PC-9 (cell line): ENCODE data around the gene SESN1. TPM values are rescaled to one million over a fixed set of nuclear protein-coding genes. Genes with fewer than 3 reads are reported as not detected.
"Not testable (repeated sequence)": the region's sequence is repeated elsewhere in the genome, so short reads cannot be mapped to it uniquely, and the experiment has no call there.

Experiments
- BruUV-seq: library from RNA; stranded (reverse); fragments of 400-500 nt; replicated peaks from 2 replicates; lab custom pipeline; 2021; lab: Mats Ljungman, UMichigan
- CTCF ChIA-PET: fragments of 300-600 bp; sonication (Branson Sonifier 250); formaldehyde crosslinking; loops from one replicate; lab custom pipeline; 2022; ENCODE audit warnings: antibody characterized with exemption; lab: Charles Lee
- POLR2A ChIA-PET: fragments of 300-600 bp; sonication (Branson Sonifier 250); formaldehyde crosslinking; loops from one replicate; lab custom pipeline; 2022; ENCODE audit warnings: antibody characterized with exemption; ENCODE audit not compliant: unreplicated experiment; lab: Charles Lee
- DNase-seq, 2 experiments: peaks; one replicate each; pipeline versions ENCODE4 v3.0.0 to v3.0.0-alpha.2; 2015 to 2022; ENCODE audit warnings: mixed read lengths in 1 of 2
- H2AFZ ChIP-seq: fragments of 200-600 bp; sonication (generic); 2 replicates; pipeline ENCODE4 v1.8.1; 2017; ENCODE audit warnings: antibody characterized with exemption
- H3F3A ChIP-seq: fragments of 200-600 bp; sonication (generic); 2 replicates; pipeline ENCODE4 v1.8.1; 2017; ENCODE audit warnings: antibody characterized with exemption, mild to moderate bottlenecking, low read depth; ENCODE audit not compliant: insufficient read depth
- H3K27ac ChIP-seq: fragments of 200-600 bp; sonication (generic); 2 replicates; pipeline ENCODE4 v1.6.1; 2016; ENCODE audit warnings: mixed run types
- H3K27me3 ChIP-seq: fragments of 200-600 bp; sonication (generic); 2 replicates; pipeline ENCODE4 v1.6.1; 2016; ENCODE audit warnings: low read depth, mixed run types; ENCODE audit not compliant: insufficient read depth
- H3K36me3 ChIP-seq: fragments of 200-600 bp; sonication (generic); 2 replicates; pipeline ENCODE4 v1.6.1; 2016; ENCODE audit warnings: low read depth, mixed run types
- H3K4me1 ChIP-seq: fragments of 200-600 bp; sonication (generic); replicated peaks from 2 replicates; pipeline ENCODE4 v1.6.1; 2016; ENCODE audit warnings: mixed run types; ENCODE audit not compliant: insufficient read depth
- H3K4me2 ChIP-seq: fragments of 200-600 bp; sonication (generic); 2 replicates; pipeline ENCODE4 v1.6.1; 2017; ENCODE audit warnings: mixed run types
- H3K4me3 ChIP-seq: fragments of 200-600 bp; sonication (generic); 2 replicates; pipeline ENCODE4 v1.6.1; 2016; ENCODE audit warnings: mixed run types
- H3K79me2 ChIP-seq: fragments of 200-600 bp; sonication (generic); 2 replicates; pipeline ENCODE4 v1.6.1; 2017; ENCODE audit warnings: low read depth, mixed run types
- H3K9me2 ChIP-seq: fragments of 200-600 bp; sonication (generic); 2 replicates; pipeline ENCODE4 v1.8.1; 2017; ENCODE audit warnings: mild to moderate bottlenecking; ENCODE audit not compliant: insufficient read depth
- H3K9me3 ChIP-seq: fragments of 200-600 bp; sonication (generic); 2 replicates; pipeline ENCODE4 v1.8.1; 2016; ENCODE audit warnings: low read depth; ENCODE audit not compliant: insufficient read depth
- H4K20me1 ChIP-seq: fragments of 200-600 bp; sonication (generic); 2 replicates; pipeline ENCODE4 v1.8.1; 2017; ENCODE audit not compliant: insufficient read depth
- EZH2 ChIP-seq: fragments of 200-600 bp; sonication (generic); IDR thresholded peaks from 2 replicates; pipeline ENCODE4 v1.8.0; 2017; ENCODE audit warnings: antibody characterized with exemption, low read depth
- intact Hi-C: fragments of 100-400 bp; cut with micrococcal nuclease; formaldehyde crosslinking; loops from one replicate; pipeline ENCODE4 v1.10.0; 2022; ENCODE audit not compliant: unreplicated experiment
- total RNA-seq: library from RNA; stranded (reverse); gene quantifications from 2 replicates; pipeline ENCODE4 v1.2.3, GENCODE V29; 2021
- TF ChIP-seq, protein P1 (sequence below): fragments of 200-600 bp; sonication (generic); conservative IDR thresholded peaks from 2 replicates; pipeline ENCODE4 v1.6.1; 2017; ENCODE audit warnings: mixed run types, antibody characterized with exemption, mild to moderate bottlenecking, moderate library complexity

Gene SESN1
- total RNA-seq, 1 experiment from 2014 or later: 6.5 TPM

DNA sequence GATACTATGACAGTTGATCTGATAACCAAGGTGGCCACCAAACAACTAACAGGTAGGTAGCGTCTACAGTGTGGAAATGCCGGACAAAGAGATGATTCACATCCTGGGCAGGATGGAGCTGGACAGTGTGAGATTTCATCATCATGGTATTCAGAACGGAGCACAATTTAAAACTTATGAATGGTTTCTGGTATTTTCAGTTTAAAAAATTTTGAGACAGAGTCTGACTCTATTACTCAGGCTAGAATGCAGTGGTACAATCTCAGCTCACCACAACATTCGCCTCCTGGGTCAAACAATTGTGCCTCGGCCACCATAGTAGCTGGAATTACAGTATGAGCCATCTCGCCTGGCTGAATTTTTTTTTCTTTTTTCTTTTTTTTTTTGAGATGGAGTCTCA lies 44.5 kb upstream of the SESN1 start:
- no peaks in the 10 kb centered on the region for H3K27me3 ChIP-seq
- DNase-seq: peak; percentile 39 to 54
- no peak overlapping the region for H3K4me3 ChIP-seq
- no TSS peak for BruUV-seq
- H4K20me1 ChIP-seq: no peaks in the 10 kb centered on the region
- POLR2A ChIA-PET: no interaction called here
- no peaks in the 10 kb centered on the region; the same call in 1 of the 2 replicates for H3K9me3 ChIP-seq
- H3K27ac ChIP-seq: peak overlapping the region; percentile 73
- peaks cover 21% of the 10 kb centered on the region; the same call in 1 of the 2 replicates for H3F3A ChIP-seq
- H3K36me3 ChIP-seq: no peaks in the 10 kb centered on the region; the same call in 1 of the 2 replicates
- TF ChIP-seq, protein P1, sequence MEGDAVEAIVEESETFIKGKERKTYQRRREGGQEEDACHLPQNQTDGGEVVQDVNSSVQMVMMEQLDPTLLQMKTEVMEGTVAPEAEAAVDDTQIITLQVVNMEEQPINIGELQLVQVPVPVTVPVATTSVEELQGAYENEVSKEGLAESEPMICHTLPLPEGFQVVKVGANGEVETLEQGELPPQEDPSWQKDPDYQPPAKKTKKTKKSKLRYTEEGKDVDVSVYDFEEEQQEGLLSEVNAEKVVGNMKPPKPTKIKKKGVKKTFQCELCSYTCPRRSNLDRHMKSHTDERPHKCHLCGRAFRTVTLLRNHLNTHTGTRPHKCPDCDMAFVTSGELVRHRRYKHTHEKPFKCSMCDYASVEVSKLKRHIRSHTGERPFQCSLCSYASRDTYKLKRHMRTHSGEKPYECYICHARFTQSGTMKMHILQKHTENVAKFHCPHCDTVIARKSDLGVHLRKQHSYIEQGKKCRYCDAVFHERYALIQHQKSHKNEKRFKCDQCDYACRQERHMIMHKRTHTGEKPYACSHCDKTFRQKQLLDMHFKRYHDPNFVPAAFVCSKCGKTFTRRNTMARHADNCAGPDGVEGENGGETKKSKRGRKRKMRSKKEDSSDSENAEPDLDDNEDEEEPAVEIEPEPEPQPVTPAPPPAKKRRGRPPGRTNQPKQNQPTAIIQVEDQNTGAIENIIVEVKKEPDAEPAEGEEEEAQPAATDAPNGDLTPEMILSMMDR: no peak
- TF ChIP-seq EZH2: no peak
- H3K4me2 ChIP-seq: peak overlapping the region; percentile 12
- peaks cover 14% of the 10 kb centered on the region for H3K4me1 ChIP-seq
- H2AFZ ChIP-seq: peak overlapping the region; percentile 57
- H3K9me2 ChIP-seq: no peaks in the 10 kb centered on the region
- H3K79me2 ChIP-seq: no peaks in the 10 kb centered on the region
- CTCF ChIA-PET: no interaction called here
- intact Hi-C loops: no loop called here

DNA sequence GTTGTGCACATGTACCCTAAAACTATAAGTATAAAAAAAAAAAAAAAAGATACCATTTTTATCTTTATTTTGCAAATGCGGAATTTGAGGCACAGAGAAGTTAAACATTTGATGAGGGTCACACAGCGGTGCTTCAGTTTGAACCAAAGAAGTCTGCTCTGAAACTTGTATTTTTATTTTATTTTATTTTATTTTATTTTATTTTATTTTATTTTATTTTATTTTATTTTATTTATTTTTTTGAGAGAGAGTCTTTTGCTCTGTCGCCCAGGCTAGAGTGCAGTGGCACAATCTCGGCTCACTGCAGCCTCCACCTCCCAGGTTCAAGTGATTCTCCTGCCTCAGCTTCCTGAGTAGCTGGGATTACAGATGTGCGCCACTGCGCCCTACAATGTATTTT lies 41.9 kb upstream of the SESN1 start:
- DNase-seq, H3K27ac ChIP-seq, H3K4me3 ChIP-seq, H3K27me3 ChIP-seq, H3K9me3 ChIP-seq, POLR2A ChIA-PET, H2AFZ ChIP-seq, BruUV-seq, H3K4me2 ChIP-seq, H3K9me2 ChIP-seq, H4K20me1 ChIP-seq, H3K36me3 ChIP-seq, intact Hi-C loops, CTCF ChIA-PET, H3K79me2 ChIP-seq: not testable (repeated sequence)
- Histone ChIP-seq H3F3A (peaks cover 21% of the 10 kb centered on the region; the same call in 1 of the 2 replicates), H3K4me1 (peaks cover 14% of the 10 kb centered on the region)

DNA sequence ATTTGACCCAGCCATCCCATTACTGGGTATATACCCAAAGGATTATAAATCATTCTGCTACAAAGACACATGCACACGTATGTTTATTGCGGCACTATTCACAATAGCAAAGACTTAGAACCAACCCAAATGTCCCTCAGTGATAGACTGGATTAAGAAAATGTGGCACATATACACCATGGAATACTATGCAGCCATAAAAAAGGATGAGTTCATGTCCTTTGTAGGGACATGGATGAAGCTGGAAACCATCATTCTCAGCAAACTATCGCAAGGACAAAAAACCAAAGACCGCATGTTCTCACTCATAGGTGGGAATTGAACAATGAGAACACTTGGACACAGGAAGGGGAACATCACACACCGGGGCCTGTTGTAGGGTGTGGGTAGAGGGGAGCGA lies 41.4 kb upstream of the SESN1 start:
- H3K4me3 ChIP-seq, H3K79me2 ChIP-seq, H3K9me3 ChIP-seq, intact Hi-C loops, DNase-seq, H3K27ac ChIP-seq, H3K36me3 ChIP-seq, H3K9me2 ChIP-seq, H3K4me2 ChIP-seq, CTCF ChIA-PET, H2AFZ ChIP-seq, BruUV-seq, H4K20me1 ChIP-seq, H3K27me3 ChIP-seq, POLR2A ChIA-PET: not testable (repeated sequence)
- H3F3A ChIP-seq: peaks cover 21% of the 10 kb centered on the region; the same call in 1 of the 2 replicates
- H3K4me1 ChIP-seq: peaks cover 14% of the 10 kb centered on the region

DNA sequence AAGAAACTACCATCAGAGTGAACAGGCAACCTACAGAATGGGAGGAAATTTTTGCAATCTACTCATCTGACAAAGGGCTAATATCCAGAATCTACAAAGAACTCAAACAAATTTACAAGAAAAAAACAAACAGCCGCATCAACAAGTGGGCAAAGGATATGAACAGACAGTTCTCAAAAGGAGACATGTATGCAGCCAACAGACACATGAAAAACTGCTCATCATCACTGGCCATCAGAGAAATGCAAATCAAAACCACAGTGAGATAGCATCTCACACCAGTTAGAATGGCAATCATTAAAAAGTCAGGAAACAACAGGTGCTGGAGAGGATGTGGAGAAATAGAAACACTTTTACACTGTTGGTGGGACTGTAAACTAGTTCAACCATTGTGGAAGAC lies 41.0 kb upstream of the SESN1 start:
- CTCF ChIA-PET, H4K20me1 ChIP-seq, H3K9me2 ChIP-seq, H3K27me3 ChIP-seq, H3K36me3 ChIP-seq, BruUV-seq, H2AFZ ChIP-seq, H3K4me3 ChIP-seq, POLR2A ChIA-PET, H3K27ac ChIP-seq, DNase-seq, intact Hi-C loops, H3K79me2 ChIP-seq, H3K9me3 ChIP-seq, H3K4me2 ChIP-seq: not testable (repeated sequence)
- Histone ChIP-seq H3K4me1 (peaks cover 14% of the 10 kb centered on the region), H3F3A (peaks cover 21% of the 10 kb centered on the region; the same call in 1 of the 2 replicates)
